ENCODE measurements around the gene MAX. TPM values are rescaled to one million over a fixed set of nuclear protein-coding genes. Genes with fewer than 3 reads are reported as not detected.

MAX gene
- total and polyA plus RNA-seq, 9 of the 15 experiments (the other 6 are each of a cell fraction or from before 2014, with no cell fraction given), result 15.4 to 96.5 (median 51.6) TPM

DNA sequence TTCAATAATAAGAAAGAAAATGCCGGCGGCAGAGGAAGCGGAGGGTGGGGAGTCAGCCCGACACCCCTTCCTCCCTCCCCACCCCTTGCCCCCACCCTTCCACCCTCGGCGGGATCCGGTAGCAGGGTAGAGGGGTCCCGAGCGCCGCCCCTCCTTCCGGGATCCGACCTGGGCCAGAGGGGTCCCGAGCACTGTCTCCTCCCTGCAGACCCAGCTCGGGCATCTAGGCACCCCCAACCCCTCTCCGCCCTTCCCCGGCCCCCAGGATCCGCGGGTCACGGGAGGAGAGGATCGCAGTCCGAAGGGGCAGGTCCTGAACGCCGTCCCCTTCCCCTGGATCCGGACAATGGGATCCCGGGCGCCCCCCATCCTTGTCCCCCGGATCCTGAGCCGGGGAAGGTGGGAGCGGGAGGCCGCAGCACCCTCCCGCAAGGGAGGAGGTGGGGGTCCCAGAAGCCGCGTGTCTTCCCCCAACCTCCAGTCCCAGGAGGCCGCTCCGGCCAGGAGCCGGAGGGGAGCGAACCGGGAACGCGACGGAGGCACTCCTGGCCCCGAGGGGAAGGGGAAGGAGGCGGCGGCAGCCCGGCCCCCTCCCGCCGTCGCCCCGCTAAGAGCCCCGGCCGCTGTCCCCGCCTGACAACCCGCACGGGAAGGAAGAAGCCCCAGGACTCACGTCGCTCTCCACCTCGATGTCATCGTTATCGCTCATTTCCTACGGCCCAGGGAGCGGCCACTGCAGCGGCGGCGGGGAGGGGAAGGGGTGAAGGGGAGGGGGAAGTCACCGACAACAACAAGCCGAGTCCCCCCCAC is 481 bp downstream of the MAX start (continued):
- TF ChIP-seq, protein P1, sequence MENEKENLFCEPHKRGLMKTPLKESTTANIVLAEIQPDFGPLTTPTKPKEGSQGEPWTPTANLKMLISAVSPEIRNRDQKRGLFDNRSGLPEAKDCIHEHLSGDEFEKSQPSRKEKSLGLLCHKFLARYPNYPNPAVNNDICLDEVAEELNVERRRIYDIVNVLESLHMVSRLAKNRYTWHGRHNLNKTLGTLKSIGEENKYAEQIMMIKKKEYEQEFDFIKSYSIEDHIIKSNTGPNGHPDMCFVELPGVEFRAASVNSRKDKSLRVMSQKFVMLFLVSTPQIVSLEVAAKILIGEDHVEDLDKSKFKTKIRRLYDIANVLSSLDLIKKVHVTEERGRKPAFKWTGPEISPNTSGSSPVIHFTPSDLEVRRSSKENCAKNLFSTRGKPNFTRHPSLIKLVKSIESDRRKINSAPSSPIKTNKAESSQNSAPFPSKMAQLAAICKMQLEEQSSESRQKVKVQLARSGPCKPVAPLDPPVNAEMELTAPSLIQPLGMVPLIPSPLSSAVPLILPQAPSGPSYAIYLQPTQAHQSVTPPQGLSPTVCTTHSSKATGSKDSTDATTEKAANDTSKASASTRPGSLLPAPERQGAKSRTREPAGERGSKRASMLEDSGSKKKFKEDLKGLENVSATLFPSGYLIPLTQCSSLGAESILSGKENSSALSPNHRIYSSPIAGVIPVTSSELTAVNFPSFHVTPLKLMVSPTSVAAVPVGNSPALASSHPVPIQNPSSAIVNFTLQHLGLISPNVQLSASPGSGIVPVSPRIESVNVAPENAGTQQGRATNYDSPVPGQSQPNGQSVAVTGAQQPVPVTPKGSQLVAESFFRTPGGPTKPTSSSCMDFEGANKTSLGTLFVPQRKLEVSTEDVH (IDR thresholded peaks at IDR 0.05; ENCODE audit: low read depth, partially characterized antibody), result no peak
- TF ChIP-seq ZBTB17 (CRISPR knock-in tag; IDR thresholded peaks at IDR 0.05), result 0 out of 2 replicates have a peak, but pooled peaks have one; percentile 15
- TF ChIP-seq, protein P2, sequence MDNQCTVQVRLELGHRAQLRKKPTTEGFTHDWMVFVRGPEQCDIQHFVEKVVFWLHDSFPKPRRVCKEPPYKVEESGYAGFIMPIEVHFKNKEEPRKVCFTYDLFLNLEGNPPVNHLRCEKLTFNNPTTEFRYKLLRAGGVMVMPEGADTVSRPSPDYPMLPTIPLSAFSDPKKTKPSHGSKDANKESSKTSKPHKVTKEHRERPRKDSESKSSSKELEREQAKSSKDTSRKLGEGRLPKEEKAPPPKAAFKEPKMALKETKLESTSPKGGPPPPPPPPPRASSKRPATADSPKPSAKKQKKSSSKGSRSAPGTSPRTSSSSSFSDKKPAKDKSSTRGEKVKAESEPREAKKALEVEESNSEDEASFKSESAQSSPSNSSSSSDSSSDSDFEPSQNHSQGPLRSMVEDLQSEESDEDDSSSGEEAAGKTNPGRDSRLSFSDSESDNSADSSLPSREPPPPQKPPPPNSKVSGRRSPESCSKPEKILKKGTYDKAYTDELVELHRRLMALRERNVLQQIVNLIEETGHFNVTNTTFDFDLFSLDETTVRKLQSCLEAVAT (IDR thresholded peaks at IDR 0.05), result 0 out of 4 replicates have a peak, but pooled peaks of 1 of the 2 experiments have one; percentile 37

All from K562 (cell line).